Measurements from ENCODE around the gene TOR1A. TPM values are rescaled to one million over a fixed set of nuclear protein-coding genes. Genes with fewer than 3 reads are reported as not detected.

The TOR1A gene
- total RNA-seq, 1 experiment from 2014 or later, result 24.4 TPM

DNA sequence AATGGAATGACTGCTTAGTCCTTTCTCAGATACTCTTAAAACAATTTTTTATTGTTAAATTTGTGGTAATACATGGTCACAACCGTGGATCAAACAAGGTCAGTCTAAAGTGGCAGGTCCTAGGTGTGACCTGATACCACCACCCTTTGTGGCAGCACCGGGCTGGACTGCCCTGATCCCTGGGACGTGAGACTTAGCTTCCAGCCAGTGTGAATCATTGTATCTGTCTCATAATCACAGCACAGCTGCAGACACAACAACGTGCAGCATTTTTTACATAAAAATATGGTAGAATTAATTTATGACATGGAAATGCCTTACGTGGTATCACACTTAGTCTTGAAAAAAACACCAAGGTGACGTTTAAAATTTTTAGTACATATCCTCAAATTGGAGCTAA is 13.1 kb downstream of the TOR1A start:
- Histone ChIP-seq H3K4me2 (ENCODE audit: low read length) (no peak overlapping the region), H3K27me3 (ENCODE audit: insufficient read depth, low read length) (no peaks in the 10 kb centered on the region), H3K79me2 (ENCODE audit: insufficient read depth, low read length) (peaks cover 1% of the 10 kb centered on the region; the same call in 1 of the 2 replicates), H3K36me3 (ENCODE audit: control insufficient read depth in 1 of 2, insufficient read depth in 2 of 2, low read length in 2 of 2) (peaks cover 8 to 13% of the 10 kb centered on the region in 2 experiments; a peak in 3 of 4 replicates), H3K27ac (ENCODE audit: low read depth, low read length) (no peak overlapping the region), H3K9me3 (ENCODE audit: control insufficient read depth in 1 of 2, insufficient read depth in 1 of 2, low read depth in 1 of 2, low read length in 2 of 2) (no peaks in the 10 kb centered on the region), H3K4me1 (ENCODE audit: control insufficient read depth in 1 of 2, insufficient read depth in 2 of 2, low read length in 2 of 2) (no peaks in the 10 kb centered on the region), H2AFZ (ENCODE audit: low read depth, low read length, poor library complexity, severe bottlenecking) (no peak overlapping the region), H3K4me3 (replicated peaks in 1 of 2; ENCODE audit: low read depth in 1 of 2, low read length in 2 of 2) (no peak overlapping the region), H3K9me2 (ENCODE audit: insufficient read depth) (no peaks in the 10 kb centered on the region), H4K20me1 (ENCODE audit: insufficient read depth) (no peaks in the 10 kb centered on the region), H3K9ac (ENCODE audit: low read length) (no peak overlapping the region)
- CTCF ChIA-PET, result no interaction called here
- no peak for ATAC-seq
- intact Hi-C loops (cut with micrococcal nuclease), result no loop called here
- TF ChIP-seq SRF (IDR thresholded peaks at IDR 0.05; ENCODE audit: low read depth) (no peak), SIN3A (IDR thresholded peaks at IDR 0.05; ENCODE audit: low read depth) (no peak), SP1 (IDR thresholded peaks at IDR 0.05; ENCODE audit: low read depth) (no peak), ZFX (IDR thresholded peaks at IDR 0.05) (no peak), POLR2AphosphoS5 (IDR thresholded peaks at IDR 0.05; ENCODE audit: low read depth, low read length) (no peak), RAD21 (IDR thresholded peaks at IDR 0.05; ENCODE audit: low read depth) (no peak), EGR1 (IDR thresholded peaks at IDR 0.05; ENCODE audit: low read depth) (no peak), EZH2phosphoT487 (IDR thresholded peaks at IDR 0.05; ENCODE audit: borderline replicate concordance) (no peak), FOSL1 (IDR thresholded peaks at IDR 0.05; ENCODE audit: low read depth) (no peak), YY1 (IDR thresholded peaks at IDR 0.05; ENCODE audit: extremely low read depth, insufficient replicate concordance, low read depth, low read length) (no peak), TCF7L2 (IDR thresholded peaks at IDR 0.05; ENCODE audit: borderline replicate concordance, extremely low read depth, insufficient read depth, insufficient read length) (no peak), ELF1 (IDR thresholded peaks at IDR 0.05; ENCODE audit: borderline replicate concordance, low read depth) (no peak), EZH2 (IDR thresholded peaks at IDR 0.05) (no peak), CBX3 (IDR thresholded peaks at IDR 0.05; ENCODE audit: low read depth) (no peak), POLR2A (IDR thresholded peaks at IDR 0.05; ENCODE audit: borderline replicate concordance, extremely low read depth, insufficient read depth, insufficient read length) (no peak)
- TF ChIP-seq, protein P1, sequence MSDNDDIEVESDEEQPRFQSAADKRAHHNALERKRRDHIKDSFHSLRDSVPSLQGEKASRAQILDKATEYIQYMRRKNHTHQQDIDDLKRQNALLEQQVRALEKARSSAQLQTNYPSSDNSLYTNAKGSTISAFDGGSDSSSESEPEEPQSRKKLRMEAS (IDR thresholded peaks at IDR 0.05), result no peak
- TF ChIP-seq, protein P2, sequence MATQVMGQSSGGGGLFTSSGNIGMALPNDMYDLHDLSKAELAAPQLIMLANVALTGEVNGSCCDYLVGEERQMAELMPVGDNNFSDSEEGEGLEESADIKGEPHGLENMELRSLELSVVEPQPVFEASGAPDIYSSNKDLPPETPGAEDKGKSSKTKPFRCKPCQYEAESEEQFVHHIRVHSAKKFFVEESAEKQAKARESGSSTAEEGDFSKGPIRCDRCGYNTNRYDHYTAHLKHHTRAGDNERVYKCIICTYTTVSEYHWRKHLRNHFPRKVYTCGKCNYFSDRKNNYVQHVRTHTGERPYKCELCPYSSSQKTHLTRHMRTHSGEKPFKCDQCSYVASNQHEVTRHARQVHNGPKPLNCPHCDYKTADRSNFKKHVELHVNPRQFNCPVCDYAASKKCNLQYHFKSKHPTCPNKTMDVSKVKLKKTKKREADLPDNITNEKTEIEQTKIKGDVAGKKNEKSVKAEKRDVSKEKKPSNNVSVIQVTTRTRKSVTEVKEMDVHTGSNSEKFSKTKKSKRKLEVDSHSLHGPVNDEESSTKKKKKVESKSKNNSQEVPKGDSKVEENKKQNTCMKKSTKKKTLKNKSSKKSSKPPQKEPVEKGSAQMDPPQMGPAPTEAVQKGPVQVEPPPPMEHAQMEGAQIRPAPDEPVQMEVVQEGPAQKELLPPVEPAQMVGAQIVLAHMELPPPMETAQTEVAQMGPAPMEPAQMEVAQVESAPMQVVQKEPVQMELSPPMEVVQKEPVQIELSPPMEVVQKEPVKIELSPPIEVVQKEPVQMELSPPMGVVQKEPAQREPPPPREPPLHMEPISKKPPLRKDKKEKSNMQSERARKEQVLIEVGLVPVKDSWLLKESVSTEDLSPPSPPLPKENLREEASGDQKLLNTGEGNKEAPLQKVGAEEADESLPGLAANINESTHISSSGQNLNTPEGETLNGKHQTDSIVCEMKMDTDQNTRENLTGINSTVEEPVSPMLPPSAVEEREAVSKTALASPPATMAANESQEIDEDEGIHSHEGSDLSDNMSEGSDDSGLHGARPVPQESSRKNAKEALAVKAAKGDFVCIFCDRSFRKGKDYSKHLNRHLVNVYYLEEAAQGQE (IDR thresholded peaks at IDR 0.05; ENCODE audit: low read depth), result no peak
- TF ChIP-seq, protein P3, sequence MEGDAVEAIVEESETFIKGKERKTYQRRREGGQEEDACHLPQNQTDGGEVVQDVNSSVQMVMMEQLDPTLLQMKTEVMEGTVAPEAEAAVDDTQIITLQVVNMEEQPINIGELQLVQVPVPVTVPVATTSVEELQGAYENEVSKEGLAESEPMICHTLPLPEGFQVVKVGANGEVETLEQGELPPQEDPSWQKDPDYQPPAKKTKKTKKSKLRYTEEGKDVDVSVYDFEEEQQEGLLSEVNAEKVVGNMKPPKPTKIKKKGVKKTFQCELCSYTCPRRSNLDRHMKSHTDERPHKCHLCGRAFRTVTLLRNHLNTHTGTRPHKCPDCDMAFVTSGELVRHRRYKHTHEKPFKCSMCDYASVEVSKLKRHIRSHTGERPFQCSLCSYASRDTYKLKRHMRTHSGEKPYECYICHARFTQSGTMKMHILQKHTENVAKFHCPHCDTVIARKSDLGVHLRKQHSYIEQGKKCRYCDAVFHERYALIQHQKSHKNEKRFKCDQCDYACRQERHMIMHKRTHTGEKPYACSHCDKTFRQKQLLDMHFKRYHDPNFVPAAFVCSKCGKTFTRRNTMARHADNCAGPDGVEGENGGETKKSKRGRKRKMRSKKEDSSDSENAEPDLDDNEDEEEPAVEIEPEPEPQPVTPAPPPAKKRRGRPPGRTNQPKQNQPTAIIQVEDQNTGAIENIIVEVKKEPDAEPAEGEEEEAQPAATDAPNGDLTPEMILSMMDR (IDR thresholded peaks at IDR 0.05 in 2 of 3, conservative IDR thresholded peaks at IDR 0.05 in 1 of 3; ENCODE audit: borderline replicate concordance in 1 of 3, insufficient read depth in 1 of 3, low read depth in 2 of 3, low read length in 2 of 3), result no peak
- TF ChIP-seq, protein P4, sequence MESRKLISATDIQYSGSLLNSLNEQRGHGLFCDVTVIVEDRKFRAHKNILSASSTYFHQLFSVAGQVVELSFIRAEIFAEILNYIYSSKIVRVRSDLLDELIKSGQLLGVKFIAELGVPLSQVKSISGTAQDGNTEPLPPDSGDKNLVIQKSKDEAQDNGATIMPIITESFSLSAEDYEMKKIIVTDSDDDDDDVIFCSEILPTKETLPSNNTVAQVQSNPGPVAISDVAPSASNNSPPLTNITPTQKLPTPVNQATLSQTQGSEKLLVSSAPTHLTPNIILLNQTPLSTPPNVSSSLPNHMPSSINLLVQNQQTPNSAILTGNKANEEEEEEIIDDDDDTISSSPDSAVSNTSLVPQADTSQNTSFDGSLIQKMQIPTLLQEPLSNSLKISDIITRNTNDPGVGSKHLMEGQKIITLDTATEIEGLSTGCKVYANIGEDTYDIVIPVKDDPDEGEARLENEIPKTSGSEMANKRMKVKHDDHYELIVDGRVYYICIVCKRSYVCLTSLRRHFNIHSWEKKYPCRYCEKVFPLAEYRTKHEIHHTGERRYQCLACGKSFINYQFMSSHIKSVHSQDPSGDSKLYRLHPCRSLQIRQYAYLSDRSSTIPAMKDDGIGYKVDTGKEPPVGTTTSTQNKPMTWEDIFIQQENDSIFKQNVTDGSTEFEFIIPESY (IDR thresholded peaks at IDR 0.05; ENCODE audit: extremely low read depth, insufficient replicate concordance, low read length), result no peak
- TF ChIP-seq, protein P5, sequence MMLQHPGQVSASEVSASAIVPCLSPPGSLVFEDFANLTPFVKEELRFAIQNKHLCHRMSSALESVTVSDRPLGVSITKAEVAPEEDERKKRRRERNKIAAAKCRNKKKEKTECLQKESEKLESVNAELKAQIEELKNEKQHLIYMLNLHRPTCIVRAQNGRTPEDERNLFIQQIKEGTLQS (IDR thresholded peaks at IDR 0.05), result no peak
- POLR2A ChIA-PET, result interaction anchor here (0.7 kb wide), 1 partner anchor 8 kb away, joined by 3 read pairs; no protein-coding TSS in a partner anchor
- no peak for DNase-seq (ENCODE audit: low read depth, low spot score)
- no TSS peak for BruUV-seq (replicated peaks)
- RAD21 ChIA-PET (ENCODE audit: low non-redundant PET in 1 of 2, low total read pairs in 2 of 2, uncharacterized antibody in 2 of 2, unreplicated experiment in 2 of 2), result no interaction called here
